Measurements from ENCODE around the gene CYP27C1.
A peak's percentile ranks its signal among the peaks of the same experiment; 100 is the strongest.

CYP27C1 gene

GRCh38 chr2:127137225-127137624 is 82.9 kb downstream of the CYP27C1 start:
- no peak for DNase-seq (ENCODE audit: low spot score in 2 of 2)
- Mint-ChIP-seq H3K9me3 (no peaks in the 10 kb centered on the region), H3K27me3 (peaks cover 3% of the 10 kb centered on the region), H3K27ac (no peak overlapping the region), H3K4me1 (peaks cover 17% of the 10 kb centered on the region), H3K36me3 (no peaks in the 10 kb centered on the region), H3K4me3 (no peak overlapping the region)
- ATAC-seq (ENCODE audit: low read depth): no peak

GRCh38 chr2:127134833-127135830 is 85.0 kb downstream of the CYP27C1 start:
- Mint-ChIP-seq H3K27me3 (no peaks in the 10 kb centered on the region), H3K27ac (peak overlapping the region; percentile 77), H3K4me1 (peaks cover 13% of the 10 kb centered on the region), H3K9me3 (no peaks in the 10 kb centered on the region), H3K36me3 (no peaks in the 10 kb centered on the region), H3K4me3 (no peak overlapping the region)
- ATAC-seq (ENCODE audit: low read depth): peak; percentile 42
- DNase-seq (ENCODE audit: low spot score in 2 of 2): no peak

- no peak overlapping the region for H3K4me3 Mint-ChIP-seq
- ATAC-seq (ENCODE audit: low read depth) (no peak), DNase-seq (ENCODE audit: low spot score in 2 of 2) (no peak)
- no peaks in the 10 kb centered on the region for H3K9me3 Mint-ChIP-seq
- no peak overlapping the region for H3K27ac Mint-ChIP-seq
- no peaks in the 10 kb centered on the region for H3K27me3 Mint-ChIP-seq
- peaks cover 6% of the 10 kb centered on the region for H3K4me1 Mint-ChIP-seq
- no peaks in the 10 kb centered on the region for H3K36me3 Mint-ChIP-seq
These were observed 85.9 kb downstream of the CYP27C1 start for GRCh38 chr2:127134235-127134634.

Measured in memory B cell (primary cell).